K562 (cell line): ENCODE measurements around the gene NR6A1. TPM values are rescaled to one million over a fixed set of nuclear protein-coding genes. Genes with fewer than 3 reads are reported as not detected.

Experiments used
- ATAC-seq: fragments of 200-7000 bp; cut with Tn5 transposase; 3 replicates; pipeline ENCODE4 v1.9.1; 2020; ENCODE audit warnings: moderate library complexity
- BruUV-seq: library from RNA; stranded (reverse); fragments of 400-500 nt; replicated peaks from 2 replicates; lab custom pipeline; 2021; lab: Mats Ljungman, UMichigan
- CTCF ChIA-PET: fragments of 300-600 bp; formaldehyde crosslinking; extraction: SDS; loops from one replicate; lab custom pipeline; 2021; ENCODE audit warnings: low intra/inter-chr PET ratio; lab: Yijun Ruan, JAX
- POLR2A ChIA-PET: fragments of 300-600, 350-650 bp; sonication (Branson Sonifier 250); formaldehyde crosslinking; extraction: SDS; loops from one replicate; lab custom pipeline; 2021; ENCODE audit warnings: antibody characterized with exemption, inconsistent platforms; lab: Yijun Ruan, JAX
- DNase-seq, 4 experiments: peaks; one replicate each; pipeline versions ENCODE4 v3.0.0 to v3.0.0-alpha.2; 2011 to 2018; ENCODE audit warnings: low spot score in 3 of 4, mixed read lengths in 3 of 4; ENCODE audit errors: extremely low read depth in 1 of 4
- FAIRE-seq: peaks from 2 replicates; lab custom pipeline; 2011; peaks lifted over from hg19 to GRCh38; lab: Jason Lieb, UNC
- H2AFZ ChIP-seq: 2 replicates; pipeline ENCODE4 v1.6.0; 2011; ENCODE audit warnings: low read depth, low read length, control low read depth, inconsistent platforms
- H3K27ac ChIP-seq: fragments of 200-600 bp; 3 replicates; pipeline ENCODE4 v1.8.0; 2011; ENCODE audit warnings: low read depth, mild to moderate bottlenecking, control low read depth, inconsistent platforms, low read length, moderate library complexity, mixed read lengths; ENCODE audit errors: extremely low read depth
- H3K27me3 ChIP-seq, 2 experiments: fragments of 300-600 bp in 1 of 2; 2 replicates in 1 of 2; 3 replicates in 1 of 2; pipeline versions ENCODE4 v1.6.0 to v1.8.0; 2011; ENCODE audit warnings: inconsistent platforms in 2 of 2, low read length in 2 of 2, mild to moderate bottlenecking in 1 of 2, mixed read lengths in 1 of 2, moderate library complexity in 1 of 2; ENCODE audit not compliant: control insufficient read depth in 2 of 2, insufficient read depth in 2 of 2
- H3K36me3 ChIP-seq: fragments of 300-600 bp; 3 replicates; pipeline ENCODE4 v1.8.0; 2011; ENCODE audit warnings: mild to moderate bottlenecking, low read length, inconsistent platforms; ENCODE audit not compliant: control insufficient read depth, insufficient read depth
- H3K4me1 ChIP-seq, 2 experiments: fragments of 200-600 bp in 1 of 2; replicated peaks in 1 of 2; 2 replicates in 1 of 2; 3 replicates in 1 of 2; pipeline versions ENCODE4 v1.5.1 to v1.8.0; 2011; ENCODE audit warnings: inconsistent platforms in 2 of 2, low read length in 2 of 2, mild to moderate bottlenecking in 1 of 2, mixed read lengths in 1 of 2, moderate library complexity in 1 of 2; ENCODE audit not compliant: control insufficient read depth in 2 of 2, insufficient read depth in 2 of 2
- H3K4me2 ChIP-seq: 2 replicates; pipeline ENCODE4 v1.6.1; 2011; ENCODE audit warnings: low read length, control low read depth, inconsistent platforms, mixed read lengths; ENCODE audit not compliant: insufficient read depth
- H3K4me3 ChIP-seq: fragments of 200-600 bp; sonication (generic), shearing (Covaris generic); 2 replicates; pipeline ENCODE4 v1.5.1; 2016; ENCODE audit warnings: control low read depth, inconsistent platforms
- H3K79me2 ChIP-seq: fragments of 200-600 bp; 3 replicates; pipeline ENCODE4 v1.8.0; 2011; ENCODE audit warnings: low read length, inconsistent platforms; ENCODE audit not compliant: control insufficient read depth, insufficient read depth
- H3K9ac ChIP-seq, 2 experiments: 2 replicates each; pipeline versions ENCODE4 v1.6.0 to v1.6.1; 2011; ENCODE audit warnings: low read depth in 2 of 2, low read length in 2 of 2, control low read depth in 1 of 2, inconsistent platforms in 1 of 2, mild to moderate bottlenecking in 1 of 2, mixed read lengths in 1 of 2; ENCODE audit not compliant: insufficient read depth in 1 of 2
- H3K9me1 ChIP-seq: one replicate; pipeline ENCODE4 v1.6.0; 2011; ENCODE audit warnings: inconsistent platforms, mild to moderate bottlenecking, low read length, moderate library complexity; ENCODE audit not compliant: control insufficient read depth, insufficient read depth
- H3K9me3 ChIP-seq: replicated peaks from 2 replicates; pipeline ENCODE4 v1.5.1; 2011; ENCODE audit warnings: low read depth, low read length, inconsistent platforms; ENCODE audit not compliant: control insufficient read depth, insufficient read depth
- H4K20me1 ChIP-seq: replicated peaks from 2 replicates; pipeline ENCODE4 v1.6.1; 2011; ENCODE audit warnings: low read length, inconsistent platforms, mixed read lengths; ENCODE audit not compliant: control insufficient read depth, insufficient read depth
- NEUROD1 ChIP-seq: fragments of 150-350 bp; IDR thresholded peaks from 2 replicates; pipeline ENCODE4 v1.6.1; 2014; ENCODE audit warnings: borderline replicate concordance, low read length, low read depth; ENCODE audit not compliant: partially characterized antibody
- SNRNP70 ChIP-seq: fragments of 200-400 bp; formaldehyde crosslinking; optimal IDR thresholded peaks from 2 replicates; pipeline ENCODE3; 2017; ENCODE audit warnings: low read depth, low read length
- SRSF7 ChIP-seq: fragments of 200-400 bp; formaldehyde crosslinking; optimal IDR thresholded peaks from 2 replicates; pipeline ENCODE3; 2017; ENCODE audit warnings: mild to moderate bottlenecking, low read depth, low read length
- YBX1 ChIP-seq: fragments of 450-650 bp; IDR thresholded peaks from 2 replicates; pipeline ENCODE4 v1.7.1; 2016; ENCODE audit warnings: mild to moderate bottlenecking
- ZFPM2 ChIP-seq: fragments of 250-450 bp; sonication (Bioruptor Pico); IDR thresholded peaks from 2 replicates; pipeline ENCODE4 v1.5.1; 2022; ENCODE audit warnings: mild to moderate bottlenecking
- ZNF175 ChIP-seq: fragments of 200-800 bp; sonication (Bioruptor generic); IDR thresholded peaks from 2 replicates; pipeline ENCODE4 v1.6.1; 2016; ENCODE audit warnings: low read depth, mild to moderate bottlenecking, missing genetic modification characterization, missing compliant biosample characterization
- WGBS: fragments of 100-300 bp; shearing (Covaris generic); methylation state at CpG from one replicate; pipeline ENCODE4 v1.1.6; 2016; ENCODE audit warnings: low coverage, mixed read lengths; ENCODE audit not compliant: insufficient coverage; ENCODE audit errors: missing lambda C conversion rate; 5-methylcytosine and 5-hydroxymethylcytosine counted together
- in situ Hi-C: fragments of 300-500 bp; cut with MboI; formaldehyde crosslinking; loops from 4 replicates; pipeline ENCODE4 v1.15.0; 2018; ENCODE audit warnings: inconsistent platforms, mixed read lengths
- intact Hi-C: fragments of 100-400 bp; cut with micrococcal nuclease; formaldehyde crosslinking; loops from 2 replicates; pipeline ENCODE4 v1.14.2; 2022
- polyA plus RNA-seq, 8 experiments: library from polyadenylated mRNA; depleted of rRNA in 4 of 8; stranded (reverse) in 5 of 8; unstranded in 3 of 8; fragments of >200 nt; fragmentation: Nextera tagmentation in 2 of 8; fragmentation: Illumina TruSeq in 1 of 8; extraction: Ambion mirVana in 2 of 8; extraction: Trizol in 1 of 8; gene quantifications; 2 replicates each; pipeline versions ENCODE4 v1.2.1 to v1.2.3, GENCODE V29; 2011 to 2014; ENCODE audit warnings: inconsistent platforms in 1 of 8, missing spikeins in 1 of 8
- total RNA-seq, 7 experiments: library from RNA; depleted of rRNA in 6 of 7; stranded (reverse); fragments of >200 nt in 6 of 7; fragmentation: Illumina TruSeq in 2 of 7; extraction: Trizol in 2 of 7; gene quantifications; 2 replicates each; pipeline versions ENCODE4 v1.2.1 to v1.2.3, GENCODE V29; 2011 to 2021; ENCODE audit warnings: low replicate concordance in 1 of 7
- TF ChIP-seq, protein P1 (sequence below): fragments of 450-650 bp; formaldehyde crosslinking; IDR thresholded peaks from 2 replicates; pipeline ENCODE4 v1.4.0; 2020; ENCODE audit warnings: mild to moderate bottlenecking, moderate library complexity
- TF ChIP-seq, protein P2 (sequence below): fragments of 250-450 bp; sonication (Bioruptor Pico); IDR thresholded peaks from 2 replicates; pipeline ENCODE4 v1.4.0; 2020; ENCODE audit warnings: mild to moderate bottlenecking, moderate library complexity, borderline replicate concordance

The NR6A1 gene
- total and polyA plus RNA-seq, 9 of the 15 experiments (the other 6 are each of a cell fraction or from before 2014, with no cell fraction given) = 9.7 to 55.4 (median 28.3) TPM

- TF ChIP-seq, protein P1, sequence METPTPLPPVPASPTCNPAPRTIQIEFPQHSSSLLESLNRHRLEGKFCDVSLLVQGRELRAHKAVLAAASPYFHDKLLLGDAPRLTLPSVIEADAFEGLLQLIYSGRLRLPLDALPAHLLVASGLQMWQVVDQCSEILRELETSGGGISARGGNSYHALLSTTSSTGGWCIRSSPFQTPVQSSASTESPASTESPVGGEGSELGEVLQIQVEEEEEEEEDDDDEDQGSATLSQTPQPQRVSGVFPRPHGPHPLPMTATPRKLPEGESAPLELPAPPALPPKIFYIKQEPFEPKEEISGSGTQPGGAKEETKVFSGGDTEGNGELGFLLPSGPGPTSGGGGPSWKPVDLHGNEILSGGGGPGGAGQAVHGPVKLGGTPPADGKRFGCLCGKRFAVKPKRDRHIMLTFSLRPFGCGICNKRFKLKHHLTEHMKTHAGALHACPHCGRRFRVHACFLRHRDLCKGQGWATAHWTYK (CRISPR knock-in tag) = no peak
These were observed 180.0 kb downstream of the NR6A1 start (continued) for GRCh38 chr9:124590889-124591641.

DNA sequence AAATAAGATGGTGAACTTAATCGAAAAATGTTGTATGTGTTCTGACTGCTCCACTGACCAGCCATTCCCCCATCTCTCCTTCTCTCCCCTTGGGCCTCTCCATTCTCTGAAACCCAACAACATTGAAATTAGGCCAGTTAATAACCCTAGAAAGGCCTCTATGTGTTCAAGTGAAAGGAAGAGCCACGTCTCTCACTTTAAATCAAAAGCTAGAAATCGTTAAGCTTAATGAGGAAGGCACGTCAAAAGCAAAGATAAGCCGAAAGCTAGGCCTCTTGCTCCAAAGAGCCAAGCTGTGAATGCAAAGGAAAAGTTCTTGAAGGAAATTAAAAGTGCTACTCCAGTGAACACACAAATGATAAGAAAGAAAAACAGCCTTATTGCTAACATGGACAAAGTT lies 186.5 kb downstream of the NR6A1 start:
- intact Hi-C loops = no loop called here

More for the DNA sequence above, 186.5 kb downstream of the NR6A1 start:
- H2AFZ ChIP-seq = no peak overlapping the region
- no TSS peak for BruUV-seq
- no peaks in the 10 kb centered on the region for H3K36me3 ChIP-seq
- H3K4me1 ChIP-seq = no peaks in the 10 kb centered on the region
- FAIRE-seq (no peak), ATAC-seq (no peak), DNase-seq (no peak)
- H3K27ac ChIP-seq = no peak overlapping the region
- in situ Hi-C loops = no loop called here
- H3K27me3 ChIP-seq = no peaks in the 10 kb centered on the region
- ChIA-PET CTCF (no interaction called here), POLR2A (interaction anchor here (0.8 to 2.6 kb wide), 4 partner anchors 9 to 51 kb away, joined by 3 to 7 read pairs (median 4); no protein-coding TSS in a partner anchor)
- H3K9ac ChIP-seq = no peak overlapping the region
- H3K79me2 ChIP-seq = peaks cover 14% of the 10 kb centered on the region; the same call in 2 of the 3 replicates
- TF ChIP-seq NEUROD1 (no peak), SNRNP70 (no peak), SRSF7 (no peak), ZNF175 (CRISPR knock-in tag) (no peak), YBX1 (no peak), ZFPM2 (CRISPR knock-in tag) (no peak)
- TF ChIP-seq, protein P2, sequence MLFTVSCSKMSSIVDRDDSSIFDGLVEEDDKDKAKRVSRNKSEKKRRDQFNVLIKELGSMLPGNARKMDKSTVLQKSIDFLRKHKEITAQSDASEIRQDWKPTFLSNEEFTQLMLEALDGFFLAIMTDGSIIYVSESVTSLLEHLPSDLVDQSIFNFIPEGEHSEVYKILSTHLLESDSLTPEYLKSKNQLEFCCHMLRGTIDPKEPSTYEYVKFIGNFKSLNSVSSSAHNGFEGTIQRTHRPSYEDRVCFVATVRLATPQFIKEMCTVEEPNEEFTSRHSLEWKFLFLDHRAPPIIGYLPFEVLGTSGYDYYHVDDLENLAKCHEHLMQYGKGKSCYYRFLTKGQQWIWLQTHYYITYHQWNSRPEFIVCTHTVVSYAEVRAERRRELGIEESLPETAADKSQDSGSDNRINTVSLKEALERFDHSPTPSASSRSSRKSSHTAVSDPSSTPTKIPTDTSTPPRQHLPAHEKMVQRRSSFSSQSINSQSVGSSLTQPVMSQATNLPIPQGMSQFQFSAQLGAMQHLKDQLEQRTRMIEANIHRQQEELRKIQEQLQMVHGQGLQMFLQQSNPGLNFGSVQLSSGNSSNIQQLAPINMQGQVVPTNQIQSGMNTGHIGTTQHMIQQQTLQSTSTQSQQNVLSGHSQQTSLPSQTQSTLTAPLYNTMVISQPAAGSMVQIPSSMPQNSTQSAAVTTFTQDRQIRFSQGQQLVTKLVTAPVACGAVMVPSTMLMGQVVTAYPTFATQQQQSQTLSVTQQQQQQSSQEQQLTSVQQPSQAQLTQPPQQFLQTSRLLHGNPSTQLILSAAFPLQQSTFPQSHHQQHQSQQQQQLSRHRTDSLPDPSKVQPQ = no peak
- no peaks in the 10 kb centered on the region; the same call in 1 of the 2 replicates for H4K20me1 ChIP-seq
- no peaks in the 10 kb centered on the region; the same call in 1 of the 2 replicates for H3K9me3 ChIP-seq
- H3K4me3 ChIP-seq = no peak overlapping the region
- H3K4me2 ChIP-seq = no peak overlapping the region
- no peaks in the 10 kb centered on the region for H3K9me1 ChIP-seq
- 56% methylated on average over 5 of the region's 5 CpGs for WGBS
